GM18498 (cell line): ENCODE data around the gene PPP1R3D.
A peak's percentile ranks its signal among the peaks of the same experiment; 100 is the strongest.

Source experiments
- ATAC-seq: cut with Tn5 transposase; IDR thresholded peaks from one replicate; pipeline ENCODE4 v1.9.1; 2021; ENCODE audit warnings: mild to moderate bottlenecking, moderate library complexity; ENCODE audit not compliant: unreplicated experiment

The PPP1R3D gene

GRCh38 chr20:59948828-59949720, 9.0 kb upstream of the PPP1R3D start:
- ATAC-seq, result no peak

GRCh38 chr20:59948212-59948611, 8.1 kb upstream of the PPP1R3D start:
- no peak for ATAC-seq

GRCh38 chr20:59947376-59947775, 7.3 kb upstream of the PPP1R3D start:
- ATAC-seq, result no peak

GRCh38 chr20:59945731-59946130, 5.6 kb upstream of the PPP1R3D start:
- ATAC-seq, result no peak

- no peak for ATAC-seq
Observed at GRCh38 chr20:59945175-59945574, 5.1 kb upstream of the PPP1R3D start.

- no peak for ATAC-seq
Observed at GRCh38 chr20:59944726-59945125, 4.6 kb upstream of the PPP1R3D start.

GRCh38 chr20:59942245-59942644, 2.1 kb upstream of the PPP1R3D start:
- ATAC-seq, result no peak

- ATAC-seq, result peak; percentile 12
Observed at GRCh38 chr20:59940956-59941294, 820 bp upstream of the PPP1R3D start.

GRCh38 chr20:59939879-59940128, 301 bp downstream of the PPP1R3D start:
- ATAC-seq, result peak; percentile 36

- ATAC-seq, result peak; percentile 31
Observed at GRCh38 chr20:59939052-59939878, 840 bp downstream of the PPP1R3D start.

- ATAC-seq, result no peak
Observed at GRCh38 chr20:59938696-59939051, 1.4 kb downstream of the PPP1R3D start.

GRCh38 chr20:59938221-59938620, 1.9 kb downstream of the PPP1R3D start:
- no peak for ATAC-seq

GRCh38 chr20:59937150-59937549, 3.0 kb downstream of the PPP1R3D start:
- no peak for ATAC-seq

- no peak for ATAC-seq
Observed at GRCh38 chr20:59936409-59936808, 3.7 kb downstream of the PPP1R3D start.

GRCh38 chr20:59935457-59936185, 4.5 kb downstream of the PPP1R3D start:
- ATAC-seq, result no peak

GRCh38 chr20:59933849-59934585, 6.1 kb downstream of the PPP1R3D start:
- peak; percentile 82 for ATAC-seq

GRCh38 chr20:59933296-59933848, 6.7 kb downstream of the PPP1R3D start, which contains the start of gene SYCP2:
Gene SYCP2, minus strand, starts transcription at chr20:59933637. Its CDS starts 11,224 bp downstream, at chr20:59922413.
- peak; percentile 31 for ATAC-seq

- no peak for ATAC-seq
Observed at GRCh38 chr20:59932616-59933295, 7.3 kb downstream of the PPP1R3D start.

GRCh38 chr20:59931511-59932312, 8.4 kb downstream of the PPP1R3D start:
- ATAC-seq, result no peak
